Measurements from ENCODE around the gene SEC14L6. TPM values are rescaled to one million over a fixed set of nuclear protein-coding genes. Genes with fewer than 3 reads are reported as not detected.

The SEC14L6 gene
- total RNA-seq, 1 experiment from 2014 or later = not detected

- no peaks in the 10 kb centered on the region for H3K4me1 ChIP-seq (replicated peaks)
- H3K9me3 ChIP-seq (replicated peaks) = no peaks in the 10 kb centered on the region
- DNase-seq (ENCODE audit: low read depth in 1 of 2, low spot score in 2 of 2) = no peak
- H3K4me3 ChIP-seq = no peak overlapping the region
- peaks cover 14% of the 10 kb centered on the region for H3K27me3 ChIP-seq (replicated peaks)
- H3K27ac ChIP-seq = no peak overlapping the region
- H3K36me3 ChIP-seq = no peaks in the 10 kb centered on the region
Measured at GRCh38 chr22:30488121-30488520, 58.4 kb downstream of the SEC14L6 start.

GRCh38 chr22:30486661-30487115 lies 59.9 kb downstream of the SEC14L6 start:
- Histone ChIP-seq H3K9me3 (replicated peaks) (no peaks in the 10 kb centered on the region), H3K27me3 (replicated peaks) (peaks cover 14% of the 10 kb centered on the region), H3K36me3 (no peaks in the 10 kb centered on the region), H3K4me1 (replicated peaks) (no peaks in the 10 kb centered on the region), H3K27ac (no peak overlapping the region), H3K4me3 (no peak overlapping the region)
- DNase-seq (ENCODE audit: low read depth in 1 of 2, low spot score in 2 of 2) = no peak

GRCh38 chr22:30486118-30486517 lies 60.4 kb downstream of the SEC14L6 start:
- no peaks in the 10 kb centered on the region for H3K4me1 ChIP-seq (replicated peaks)
- H3K9me3 ChIP-seq (replicated peaks) = no peaks in the 10 kb centered on the region
- DNase-seq (ENCODE audit: low read depth in 1 of 2, low spot score in 2 of 2) = no peak
- H3K4me3 ChIP-seq = no peak overlapping the region
- H3K27ac ChIP-seq = no peak overlapping the region
- H3K36me3 ChIP-seq = no peaks in the 10 kb centered on the region
- H3K27me3 ChIP-seq (replicated peaks) = peaks cover 14% of the 10 kb centered on the region

GRCh38 chr22:30485362-30485988 lies 61.1 kb downstream of the SEC14L6 start:
- Histone ChIP-seq H3K27ac (no peak overlapping the region), H3K4me3 (no peak overlapping the region), H3K9me3 (replicated peaks) (no peaks in the 10 kb centered on the region), H3K36me3 (no peaks in the 10 kb centered on the region), H3K27me3 (replicated peaks) (peaks cover 8% of the 10 kb centered on the region), H3K4me1 (replicated peaks) (no peaks in the 10 kb centered on the region)
- peak; percentile 57 to 67 for DNase-seq (ENCODE audit: low read depth in 1 of 2, low spot score in 2 of 2)

DNA sequence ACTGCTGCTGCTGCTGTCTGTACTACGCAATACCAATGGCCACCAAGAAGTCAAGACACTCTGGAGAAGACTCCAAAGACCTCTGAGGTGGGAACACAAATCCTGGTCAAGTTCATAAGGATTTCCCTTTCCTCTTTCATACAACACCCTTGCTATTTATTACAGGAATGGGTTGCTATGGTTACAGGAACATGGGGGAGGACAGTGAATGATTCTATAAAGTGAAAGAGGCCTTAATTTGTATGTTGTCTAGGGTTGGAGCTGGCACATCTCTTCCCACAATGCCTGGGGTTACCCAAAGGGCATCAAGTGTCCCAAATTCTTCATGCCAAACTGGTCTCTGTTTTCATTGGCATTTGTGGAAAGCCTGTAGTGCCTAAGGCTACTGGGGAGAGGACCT lies 63.4 kb downstream of the SEC14L6 start:
- Histone ChIP-seq H3K4me1 (replicated peaks) (no peaks in the 10 kb centered on the region), H3K27me3 (replicated peaks) (peaks cover 9% of the 10 kb centered on the region), H3K36me3 (no peaks in the 10 kb centered on the region), H3K4me3 (no peak overlapping the region), H3K27ac (no peak overlapping the region), H3K9me3 (replicated peaks) (no peaks in the 10 kb centered on the region)
- DNase-seq (ENCODE audit: low read depth in 1 of 2, low spot score in 2 of 2) = no peak

- H3K27me3 ChIP-seq (replicated peaks) = peaks cover 22% of the 10 kb centered on the region
- no peaks in the 10 kb centered on the region for H3K36me3 ChIP-seq
- no peak overlapping the region for H3K4me3 ChIP-seq
- no peak overlapping the region for H3K27ac ChIP-seq
- no peak for DNase-seq (ENCODE audit: low read depth in 1 of 2, low spot score in 2 of 2)
- no peaks in the 10 kb centered on the region for H3K4me1 ChIP-seq (replicated peaks)
- H3K9me3 ChIP-seq (replicated peaks) = no peaks in the 10 kb centered on the region
Measured at GRCh38 chr22:30481711-30482110, 64.8 kb downstream of the SEC14L6 start.

GRCh38 chr22:30479981-30480380 lies 66.6 kb downstream of the SEC14L6 start:
- Histone ChIP-seq H3K27ac (no peak overlapping the region), H3K4me3 (no peak overlapping the region), H3K4me1 (replicated peaks) (no peaks in the 10 kb centered on the region), H3K27me3 (replicated peaks) (peaks cover 25% of the 10 kb centered on the region), H3K36me3 (no peaks in the 10 kb centered on the region), H3K9me3 (replicated peaks) (no peaks in the 10 kb centered on the region)
- no peak for DNase-seq (ENCODE audit: low read depth in 1 of 2, low spot score in 2 of 2)

GRCh38 chr22:30474683-30475424 lies 71.7 kb downstream of the SEC14L6 start:
- Histone ChIP-seq H3K36me3 (no peaks in the 10 kb centered on the region), H3K27me3 (replicated peaks) (peaks cover 33% of the 10 kb centered on the region)

DNA sequence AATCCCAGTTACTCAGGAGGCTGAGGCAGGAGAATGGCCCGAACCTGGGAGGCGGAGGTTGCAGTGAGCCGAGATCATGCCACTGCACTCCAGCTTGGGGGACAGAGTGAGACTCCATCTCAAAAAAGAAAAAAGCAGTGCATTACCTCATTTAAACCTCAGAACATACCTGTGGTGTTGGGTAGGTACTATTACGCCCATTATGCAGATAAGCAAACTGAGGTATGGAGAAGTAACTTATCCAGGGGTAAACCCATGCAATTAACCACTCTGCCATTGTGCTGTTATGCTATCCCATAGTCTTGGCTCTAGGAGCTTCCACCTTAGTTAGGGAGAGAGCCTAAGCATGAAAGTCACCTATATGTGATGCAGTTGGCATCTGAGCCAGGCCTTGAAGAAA lies 72.4 kb downstream of the SEC14L6 start:
- no peak for DNase-seq (ENCODE audit: low read depth in 1 of 2, low spot score in 2 of 2)
- no peak overlapping the region for H3K4me3 ChIP-seq
- H3K27ac ChIP-seq = no peak overlapping the region
- no peaks in the 10 kb centered on the region for H3K9me3 ChIP-seq (replicated peaks)
- no peaks in the 10 kb centered on the region for H3K36me3 ChIP-seq
- H3K27me3 ChIP-seq (replicated peaks) = peaks cover 29% of the 10 kb centered on the region
- no peaks in the 10 kb centered on the region for H3K4me1 ChIP-seq (replicated peaks)

More at GRCh38 chr22:30474683-30475424, 71.7 kb downstream of the SEC14L6 start:
- H3K4me3 ChIP-seq = no peak overlapping the region
- DNase-seq (ENCODE audit: low read depth in 1 of 2, low spot score in 2 of 2) = no peak
- H3K9me3 ChIP-seq (replicated peaks) = no peaks in the 10 kb centered on the region
- H3K27ac ChIP-seq = no peak overlapping the region
- no peaks in the 10 kb centered on the region for H3K4me1 ChIP-seq (replicated peaks)

GRCh38 chr22:30472994-30473720 lies 73.4 kb downstream of the SEC14L6 start:
- Histone ChIP-seq H3K27me3 (replicated peaks) (peaks cover 29% of the 10 kb centered on the region), H3K27ac (no peak overlapping the region), H3K36me3 (no peaks in the 10 kb centered on the region), H3K9me3 (replicated peaks) (no peaks in the 10 kb centered on the region), H3K4me1 (replicated peaks) (no peaks in the 10 kb centered on the region), H3K4me3 (no peak overlapping the region)
- no peak for DNase-seq (ENCODE audit: low read depth in 1 of 2, low spot score in 2 of 2)

Other genes with a start within 250 kb of the SEC14L6 start
- gene TBC1D10A, start 219.8 kb downstream of the SEC14L6 start, total RNA-seq (2014; rRNA removed; shearing (Covaris generic)) = 17.4 and 18.1 TPM in 2 replicates
- gene SF3A1, start 189.8 kb downstream of the SEC14L6 start, total RNA-seq (2014; rRNA removed; shearing (Covaris generic)) = 12.1 and 37.2 TPM in 2 replicates
- gene CCDC157, start 189.7 kb downstream of the SEC14L6 start, total RNA-seq (2014; rRNA removed; shearing (Covaris generic)) = 1.9 and 4.5 TPM in 2 replicates
- gene RNF215, start 159.3 kb downstream of the SEC14L6 start, total RNA-seq (2014; rRNA removed; shearing (Covaris generic)) = 9.2 and 9.5 TPM in 2 replicates
- gene SEC14L2, start 149.7 kb downstream of the SEC14L6 start, total RNA-seq (2014; rRNA removed; shearing (Covaris generic)) = 3.4 and 16.2 TPM in 2 replicates
- 46.2 and 48.6 TPM in 2 replicates for gene MTFP1, start 121.0 kb downstream of the SEC14L6 start, total RNA-seq (2014; rRNA removed; shearing (Covaris generic))
- gene SEC14L3, start 74.7 kb downstream of the SEC14L6 start, total RNA-seq (2014; rRNA removed; shearing (Covaris generic)) = not detected in 2 replicates
- gene SEC14L4, start 41.0 kb downstream of the SEC14L6 start, total RNA-seq (2014; rRNA removed; shearing (Covaris generic)) = not detected in 2 replicates
- gene GAL3ST1, start 27.9 kb upstream of the SEC14L6 start, total RNA-seq (2014; rRNA removed; shearing (Covaris generic)) = not detected in 2 replicates
- gene PES1, start 45.2 kb upstream of the SEC14L6 start, total RNA-seq (2014; rRNA removed; shearing (Covaris generic)) = 68.9 and 105 TPM in 2 replicates
- gene TCN2, start 60.4 kb upstream of the SEC14L6 start, total RNA-seq (2014; rRNA removed; shearing (Covaris generic)) = 4.5 and 5.8 TPM in 2 replicates
- 6.7 and 6.9 TPM in 2 replicates for gene SLC35E4, start 89.0 kb upstream of the SEC14L6 start, total RNA-seq (2014; rRNA removed; shearing (Covaris generic))
- 0.60 and 4.8 TPM in 2 replicates for gene DUSP18, start 121.1 kb upstream of the SEC14L6 start, total RNA-seq (2014; rRNA removed; shearing (Covaris generic))
- gene OSBP2, start 148.1 kb upstream of the SEC14L6 start, total RNA-seq (2014; rRNA removed; shearing (Covaris generic)) = 0.37 and 0.53 TPM in 2 replicates

All from SJSA1 (cell line).